ELR (cell line): ENCODE results near the gene TGFB1I1.
A peak's percentile ranks its signal among the peaks of the same experiment; 100 is the strongest.

Experiments
- DNase-seq: peaks from one replicate; pipeline ENCODE4 v3.0.0-alpha.2; 2015; ENCODE audit warnings: low read depth

The TGFB1I1 gene

DNA sequence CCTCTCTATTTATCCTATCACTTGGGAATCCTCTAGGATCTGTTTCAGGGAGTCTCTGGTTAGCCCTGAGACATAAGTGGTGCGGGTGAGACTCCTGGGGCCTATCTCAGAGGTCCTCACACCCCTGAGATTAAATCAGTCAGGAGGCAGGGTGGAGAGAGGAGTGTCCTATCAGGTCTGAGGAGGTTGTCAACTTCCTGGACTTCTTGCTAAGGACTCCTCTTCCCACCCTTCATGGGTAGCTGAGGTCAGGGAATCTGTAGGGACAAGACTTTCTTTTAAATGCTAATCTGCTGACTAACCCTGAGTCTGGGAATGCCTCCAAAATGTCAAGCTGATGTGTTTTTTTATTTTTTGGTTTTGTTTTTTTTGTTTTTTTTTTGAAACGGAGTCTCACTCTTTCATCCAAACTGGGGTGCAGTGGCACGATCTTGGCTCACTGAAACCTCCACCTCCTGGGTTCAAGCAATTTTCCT lies 19.3 kb upstream of the TGFB1I1 start:
- peak; percentile 91 for DNase-seq

DNA sequence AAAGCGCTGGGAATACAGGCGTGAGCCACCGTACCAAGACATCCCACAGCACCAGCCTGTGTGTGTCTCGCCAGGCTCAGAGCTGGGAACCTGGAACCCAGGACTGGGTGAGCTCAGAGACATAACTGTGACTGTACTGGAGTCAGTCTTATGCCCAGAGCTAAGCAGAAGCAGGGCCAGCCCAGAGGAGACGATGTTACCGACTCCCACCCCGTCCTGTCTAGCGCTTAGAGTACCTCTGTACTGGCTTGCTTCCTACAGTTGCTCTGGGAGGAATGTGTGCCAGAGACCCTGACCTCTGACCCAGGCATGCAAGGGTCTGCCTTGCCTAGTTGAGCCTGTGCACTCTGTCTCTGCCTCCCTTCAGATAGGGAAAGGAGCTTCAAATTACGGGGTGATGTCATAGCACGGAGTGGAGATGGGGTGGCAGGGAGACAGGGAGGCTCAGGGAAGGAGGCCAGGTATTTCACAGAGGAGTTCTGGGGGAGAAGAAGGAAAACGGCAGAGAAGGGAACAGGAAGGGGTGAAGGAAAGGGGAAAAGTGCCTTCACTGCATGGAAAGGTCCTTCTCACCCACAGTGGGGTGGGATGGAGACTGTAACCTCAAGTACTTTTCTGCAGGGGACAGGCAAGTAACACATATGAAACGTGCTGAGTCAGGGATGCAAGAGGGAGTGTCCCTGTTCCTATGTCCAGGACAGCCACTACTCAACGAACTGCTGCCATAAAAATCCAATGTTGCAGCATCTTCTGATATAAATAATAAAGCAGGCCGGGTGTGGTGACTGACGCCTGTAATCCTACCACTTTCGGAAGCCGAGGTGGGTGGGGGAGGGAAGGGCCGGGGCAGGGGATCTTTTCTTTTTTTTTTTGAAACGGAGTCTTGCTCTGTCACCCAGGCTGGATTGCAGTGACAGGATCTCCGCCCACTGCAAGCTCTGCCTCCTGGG lies 18.4 kb upstream of the TGFB1I1 start:
- peak; percentile 47 for DNase-seq

GRCh38 chr16:31455601-31456314 lies 16.2 kb upstream of the TGFB1I1 start:
- DNase-seq, result peak; percentile 41

GRCh38 chr16:31456988-31457360 lies 15.0 kb upstream of the TGFB1I1 start:
- no peak for DNase-seq

- DNase-seq, result peak; percentile 58
Measured at GRCh38 chr16:31458073-31458843, 13.7 kb upstream of the TGFB1I1 start.

GRCh38 chr16:31458844-31459686 lies 12.9 kb upstream of the TGFB1I1 start, which contains the start of gene ARMC5:
Gene ARMC5 (plus strand): TSS chr16:31459501. CDS start chr16:31459525, 24 bp downstream.
- peak; percentile 99 for DNase-seq

GRCh38 chr16:31459687-31460581 lies 12.0 kb upstream of the TGFB1I1 start:
- peak; percentile 99 for DNase-seq

DNA sequence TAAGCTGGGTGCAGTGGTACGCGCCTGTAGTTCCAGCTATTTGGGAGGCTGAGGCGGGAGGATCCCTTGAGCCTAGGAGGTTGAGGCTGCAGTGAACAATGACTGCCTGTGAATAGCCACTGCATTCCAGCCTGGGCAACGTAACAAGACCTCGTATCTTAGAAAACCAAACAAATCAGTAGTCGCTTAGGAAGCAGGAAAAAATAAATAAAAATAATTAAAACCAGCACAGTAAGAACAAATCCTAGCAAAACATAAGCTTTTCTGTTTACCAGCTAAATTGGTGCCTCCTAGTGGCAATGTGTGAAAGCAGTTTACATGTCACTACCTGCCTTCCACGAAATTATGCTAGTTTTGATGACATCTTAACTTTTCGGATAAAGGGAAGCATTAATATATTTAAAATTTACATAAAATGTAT lies 11.4 kb upstream of the TGFB1I1 start:
- peak; percentile 72 for DNase-seq

DNA sequence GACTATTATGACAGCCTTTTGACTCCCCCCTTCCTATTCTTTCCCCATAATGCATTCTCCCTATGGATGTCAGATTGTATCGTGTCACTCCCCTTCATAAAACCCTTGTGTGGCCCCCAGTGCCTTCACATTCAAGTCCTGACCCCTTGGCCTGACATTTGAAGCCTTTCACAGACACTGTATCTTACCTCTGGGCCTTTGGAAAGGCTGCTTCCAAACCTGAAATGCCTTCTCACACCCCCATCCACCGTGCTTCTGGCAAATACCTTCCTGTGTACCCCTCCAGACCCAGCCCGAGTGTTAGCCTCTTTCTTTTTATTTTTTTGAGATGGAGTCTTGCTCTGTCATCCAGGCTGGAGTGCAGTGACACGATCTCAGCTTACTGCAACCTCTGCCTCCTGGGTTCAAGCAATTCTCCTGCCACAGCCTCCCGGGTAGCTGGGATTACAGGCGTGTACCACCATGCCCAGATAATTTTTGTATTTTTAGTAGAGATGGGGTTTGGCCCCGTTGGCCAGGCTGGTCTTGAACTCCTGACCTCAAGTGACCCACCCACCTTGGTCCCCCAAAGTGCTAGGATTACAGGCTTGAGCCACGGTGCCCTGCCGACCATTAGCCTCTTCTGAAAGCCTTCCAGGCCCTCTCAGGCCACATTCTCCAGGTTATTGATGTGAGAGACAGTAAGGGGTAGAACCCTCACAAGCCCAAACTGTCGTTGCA lies 10.6 kb upstream of the TGFB1I1 start:
- DNase-seq, result no peak

GRCh38 chr16:31461921-31462804 lies 9.8 kb upstream of the TGFB1I1 start:
- DNase-seq, result no peak

DNA sequence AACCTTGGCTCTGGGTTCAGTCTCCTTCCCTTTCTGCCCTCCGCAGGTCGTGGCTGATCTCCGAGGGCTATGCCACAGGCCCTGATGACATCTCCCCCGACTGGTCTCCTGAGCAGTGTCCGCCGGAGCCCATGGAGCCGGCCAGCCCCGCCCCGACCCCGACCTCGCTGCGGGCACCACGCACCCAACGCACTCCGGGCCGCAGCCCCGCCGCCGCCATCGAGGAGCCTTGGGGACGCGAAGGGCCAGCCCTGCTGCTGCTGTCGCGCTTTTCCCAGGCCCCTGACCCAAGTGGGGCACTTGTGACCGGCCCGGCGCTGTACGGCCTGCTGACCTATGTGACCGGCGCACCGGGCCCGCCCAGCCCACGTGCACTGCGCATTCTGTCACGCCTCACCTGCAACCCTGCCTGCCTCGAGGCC lies 7.6 kb upstream of the TGFB1I1 start:
- DNase-seq, result no peak

- DNase-seq, result no peak
Measured at GRCh38 chr16:31464781-31465260, 7.1 kb upstream of the TGFB1I1 start.

- no peak for DNase-seq
Measured at GRCh38 chr16:31465788-31466370, 6.1 kb upstream of the TGFB1I1 start.

- no peak for DNase-seq
Measured at GRCh38 chr16:31466381-31466841, 5.5 kb upstream of the TGFB1I1 start.

- DNase-seq, result peak; percentile 40
Measured at GRCh38 chr16:31467151-31467773, 4.7 kb upstream of the TGFB1I1 start.

GRCh38 chr16:31467858-31468257 lies 4.1 kb upstream of the TGFB1I1 start:
- no peak for DNase-seq

DNA sequence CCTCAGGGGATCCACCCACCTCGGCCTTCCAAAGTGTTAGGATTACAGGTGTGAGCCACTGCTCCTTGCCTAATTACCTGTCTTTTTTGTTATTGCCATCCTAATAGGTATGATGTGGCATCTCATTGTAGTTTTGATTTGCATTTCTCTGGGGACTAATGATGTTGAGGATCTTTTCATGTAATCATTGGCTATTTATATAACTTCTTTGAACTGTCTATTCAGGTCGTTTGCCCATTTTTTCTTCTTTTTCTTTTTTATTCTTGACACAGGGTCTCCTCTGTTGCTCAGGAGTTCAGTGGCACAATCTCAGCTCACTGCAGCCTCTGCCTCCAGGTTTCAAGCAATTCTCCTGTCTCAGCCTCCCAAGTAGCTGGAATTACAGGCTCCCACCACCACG lies 1.3 kb upstream of the TGFB1I1 start:
- no peak for DNase-seq
